ENCODE data around the gene SLC25A21. TPM values are rescaled to one million over a fixed set of nuclear protein-coding genes. Genes with fewer than 3 reads are reported as not detected.

The SLC25A21 gene
- total and polyA plus RNA-seq, 10 of the 15 experiments (the other 5 are each of a cell fraction or from before 2014, with no cell fraction given), result 0.06 to 0.72 (median 0.17) TPM; not detected in 3

- H3K9me3 ChIP-seq (replicated peaks; ENCODE audit: control insufficient read depth, insufficient read depth, low read length), result no peaks in the 10 kb centered on the region; the same call in 2 of the 3 replicates
- SMC1A ChIA-PET (ENCODE audit: uncharacterized antibody, unreplicated experiment), result interaction anchor here (1.5 to 2.2 kb wide), 2 partner anchors 90 to 285 kb away, joined by 5 to 9 read pairs; no protein-coding TSS in a partner anchor
- H3K4me2 ChIP-seq (ENCODE audit: control insufficient read depth, insufficient read depth), result no peak overlapping the region
- 57% methylated on average over 31 of the region's 31 CpGs for WGBS (ENCODE audit: insufficient coverage, insufficient replicate concordance, low lambda C conversion rate, missing lambda C conversion rate)
- H3K27ac ChIP-seq (ENCODE audit: control insufficient read depth, insufficient read depth), result no peak overlapping the region
- FAIRE-seq (no peak), DNase-seq (ENCODE audit: low read depth, low spot score) (no peak), ATAC-seq (no peak)
- H4K20me1 ChIP-seq (ENCODE audit: control insufficient read depth, insufficient read depth), result no peaks in the 10 kb centered on the region
- intact Hi-C loops (cut with micrococcal nuclease; ENCODE audit: unreplicated experiment) (no loop called here), in situ Hi-C loops (cut with MboI) (loop anchor here (10.0 kb wide), 2 partner anchors 278 to 488 kb away; no protein-coding TSS in a partner anchor)
- RAD21 ChIA-PET (ENCODE audit: unreplicated experiment), result interaction anchor here (1.9 to 2.4 kb wide), 2 partner anchors 91 to 285 kb away, joined by 6 to 13 read pairs; no protein-coding TSS in a partner anchor
- no TSS peak for BruUV-seq (replicated peaks)
- no peaks in the 10 kb centered on the region for H3K79me2 ChIP-seq (ENCODE audit: control insufficient read depth, insufficient read depth, low read length)
- no peaks in the 10 kb centered on the region for H3K36me3 ChIP-seq (ENCODE audit: control insufficient read depth in 2 of 2, insufficient read depth in 2 of 2, low read length in 1 of 2)
- no peak overlapping the region for H3K9ac ChIP-seq (ENCODE audit: control insufficient read depth, insufficient read depth, low read length)
- CTCF ChIA-PET, result interaction anchor here (0.7 to 2.3 kb wide), 11 partner anchors 8 to 289 kb away, joined by 3 to 10 read pairs (median 3); no protein-coding TSS in a partner anchor
- no peak overlapping the region for H2AFZ ChIP-seq (ENCODE audit: control insufficient read depth, low read depth, low read length)
- H3K27me3 ChIP-seq (replicated peaks in 1 of 2; ENCODE audit: control insufficient read depth in 2 of 2, insufficient read depth in 2 of 2, low read length in 1 of 2), result peaks cover 5 to 18% of the 10 kb centered on the region in 2 experiments; a peak in 3 of 4 replicates
- POLR2A ChIA-PET, result no interaction called here
- H3K4me1 ChIP-seq (ENCODE audit: control insufficient read depth, insufficient read depth, low read length), result no peaks in the 10 kb centered on the region
- no peak overlapping the region for H3K4me3 ChIP-seq
- no peak for TF ChIP-seq CREB1 (IDR thresholded peaks at IDR 0.05; ENCODE audit: low read depth)
- no peak for TF ChIP-seq POLR2AphosphoS2 (IDR thresholded peaks at IDR 0.05; ENCODE audit: low read depth, low read length)
- no peak for TF ChIP-seq IRF4 (IDR thresholded peaks at IDR 0.05; ENCODE audit: low read depth, low read length)
- TF ChIP-seq NKRF (conservative IDR thresholded peaks at IDR 0.05), result no peak
- no peak for TF ChIP-seq MXI1 (IDR thresholded peaks at IDR 0.05; ENCODE audit: low read depth, low read length)
- TF ChIP-seq MTA2 (IDR thresholded peaks at IDR 0.05; ENCODE audit: low read depth), result no peak
- no peak for TF ChIP-seq POLR2A (IDR thresholded peaks at IDR 0.05; ENCODE audit: low read depth, low read length)
Observed at GRCh38 chr14:36656687-36657398, 515.6 kb downstream of the SLC25A21 start.

Data from GM12878 (cell line).